HEK293 (cell line): ENCODE measurements around the gene LDB2.

Experiments
- CTCF ChIA-PET: fragments of 350-600 bp; formaldehyde crosslinking; extraction: SDS; loops from one replicate; lab custom pipeline; 2021; ENCODE audit warnings: antibody characterized with exemption; lab: Yijun Ruan, JAX
- POLR2A ChIA-PET: fragments of 300-600 bp; formaldehyde crosslinking; extraction: SDS; loops from one replicate; lab custom pipeline; 2020; ENCODE audit warnings: antibody characterized with exemption, inconsistent platforms; lab: Yijun Ruan, JAX
- H3K27ac ChIP-seq: fragments of 200-500 bp; sonication (Bioruptor generic); 2 replicates; pipeline ENCODE4 v1.5.1; 2014; ENCODE audit warnings: low read depth, low read length, control low read depth, inconsistent platforms; ENCODE audit errors: extremely low read depth
- H3K36me3 ChIP-seq, 2 experiments: fragments of 200-500 bp in 1 of 2; sonication (Bioruptor generic) in 1 of 2; 1 replicate in 1 of 2; 2 replicates in 1 of 2; pipeline ENCODE4 v1.5.1; 2014 to 2017; ENCODE audit warnings: inconsistent platforms in 2 of 2, low read length in 2 of 2; ENCODE audit not compliant: control insufficient read depth in 2 of 2, insufficient read depth in 1 of 2
- H3K4me1 ChIP-seq: fragments of 200-500 bp; sonication (Bioruptor generic); 2 replicates; pipeline ENCODE4 v1.5.1; 2014; ENCODE audit warnings: mild to moderate bottlenecking, low read length, inconsistent platforms; ENCODE audit not compliant: control insufficient read depth, insufficient read depth
- H3K4me3 ChIP-seq: 2 replicates; pipeline ENCODE4 v1.5.1; 2011; ENCODE audit warnings: low read depth, mild to moderate bottlenecking, control low read depth, low read length, moderate library complexity
- H3K9me3 ChIP-seq: fragments of 200-500 bp; sonication (Bioruptor generic); 2 replicates; pipeline ENCODE4 v1.5.1; 2014; ENCODE audit warnings: low read depth, low read length, inconsistent platforms; ENCODE audit not compliant: control insufficient read depth, insufficient read depth
- AEBP2 ChIP-seq: fragments of 450-650 bp; formaldehyde crosslinking; IDR thresholded peaks from 2 replicates; pipeline ENCODE4 v1.5.1; 2016; ENCODE audit warnings: missing biosample characterization, missing genetic modification characterization, borderline replicate concordance
- BCL11A ChIP-seq: fragments of 450-650 bp; formaldehyde crosslinking; IDR thresholded peaks from 2 replicates; pipeline ENCODE4 v1.5.1; 2016; ENCODE audit warnings: low read depth, missing biosample characterization, missing genetic modification characterization
- KLF7 ChIP-seq: fragments of 450-650 bp; formaldehyde crosslinking; IDR thresholded peaks from 2 replicates; pipeline ENCODE4 v1.5.1; 2016; ENCODE audit warnings: missing biosample characterization, missing genetic modification characterization, borderline replicate concordance
- KLF9 ChIP-seq: fragments of 450-650 bp; formaldehyde crosslinking; IDR thresholded peaks from 2 replicates; pipeline ENCODE4 v1.5.1; 2016; ENCODE audit warnings: missing biosample characterization, missing genetic modification characterization, low read depth
- MYNN ChIP-seq: fragments of 450-650 bp; formaldehyde crosslinking; IDR thresholded peaks from 2 replicates; pipeline ENCODE4 v1.5.1; 2016; ENCODE audit warnings: missing biosample characterization, missing genetic modification characterization, borderline replicate concordance
- WT1 ChIP-seq: fragments of 450-650 bp; formaldehyde crosslinking; IDR thresholded peaks from 2 replicates; pipeline ENCODE4 v1.5.1; 2016; ENCODE audit warnings: missing biosample characterization, missing genetic modification characterization
- ZBTB20 ChIP-seq: fragments of 450-650 bp; formaldehyde crosslinking; IDR thresholded peaks from 2 replicates; pipeline ENCODE4 v1.5.1; 2016; ENCODE audit warnings: missing biosample characterization, missing genetic modification characterization
- ZBTB8A ChIP-seq: fragments of 450-650 bp; formaldehyde crosslinking; IDR thresholded peaks from 2 replicates; pipeline ENCODE4 v1.5.1; 2016; ENCODE audit warnings: missing biosample characterization, missing genetic modification characterization
- ZFP41 ChIP-seq: fragments of 450-650 bp; formaldehyde crosslinking; IDR thresholded peaks from 2 replicates; pipeline ENCODE4 v1.5.1; 2016; ENCODE audit warnings: missing biosample characterization, missing genetic modification characterization, borderline replicate concordance
- ZNF114 ChIP-seq: fragments of 450-650 bp; formaldehyde crosslinking; IDR thresholded peaks from 2 replicates; pipeline ENCODE4 v1.5.0; 2017; ENCODE audit warnings: missing biosample characterization, missing genetic modification characterization
- ZNF132 ChIP-seq: fragments of 450-650 bp; formaldehyde crosslinking; IDR thresholded peaks from 2 replicates; pipeline ENCODE4 v1.5.1; 2017; ENCODE audit warnings: missing biosample characterization, missing genetic modification characterization, borderline replicate concordance
- ZNF146 ChIP-seq: fragments of 450-650 bp; formaldehyde crosslinking; IDR thresholded peaks from 2 replicates; pipeline ENCODE4 v1.5.1; 2016; ENCODE audit warnings: missing biosample characterization, missing genetic modification characterization
- ZNF148 ChIP-seq: fragments of 450-650 bp; formaldehyde crosslinking; IDR thresholded peaks from 2 replicates; pipeline ENCODE4 v1.5.0; 2017; ENCODE audit warnings: missing biosample characterization, missing genetic modification characterization, borderline replicate concordance
- ZNF16 ChIP-seq: fragments of 450-650 bp; formaldehyde crosslinking; IDR thresholded peaks from 2 replicates; pipeline ENCODE4 v1.5.1; 2016; ENCODE audit warnings: low read depth, missing biosample characterization, missing genetic modification characterization
- ZNF18 ChIP-seq: fragments of 450-650 bp; formaldehyde crosslinking; IDR thresholded peaks from 2 replicates; pipeline ENCODE4 v1.5.1; 2016; ENCODE audit warnings: missing biosample characterization, missing genetic modification characterization
- ZNF221 ChIP-seq: fragments of 450-650 bp; formaldehyde crosslinking; IDR thresholded peaks from 2 replicates; pipeline ENCODE4 v1.5.1; 2017; ENCODE audit warnings: missing biosample characterization, missing genetic modification characterization, borderline replicate concordance
- ZNF24 ChIP-seq: fragments of 450-650 bp; formaldehyde crosslinking; IDR thresholded peaks from 2 replicates; pipeline ENCODE4 v1.5.1; 2016; ENCODE audit warnings: missing biosample characterization, missing genetic modification characterization
- ZNF362 ChIP-seq: fragments of 450-650 bp; formaldehyde crosslinking; IDR thresholded peaks from 2 replicates; pipeline ENCODE4 v1.5.1; 2016; ENCODE audit warnings: missing biosample characterization, missing genetic modification characterization
- ZNF416 ChIP-seq: fragments of 450-650 bp; formaldehyde crosslinking; IDR thresholded peaks from 2 replicates; pipeline ENCODE4 v1.5.1; 2016; ENCODE audit warnings: missing biosample characterization, missing genetic modification characterization
- ZNF426 ChIP-seq: fragments of 450-650 bp; formaldehyde crosslinking; IDR thresholded peaks from 2 replicates; pipeline ENCODE4 v1.5.1; 2017; ENCODE audit warnings: missing biosample characterization, missing genetic modification characterization, mild to moderate bottlenecking, inconsistent platforms, moderate library complexity
- ZNF433 ChIP-seq: fragments of 450-650 bp; formaldehyde crosslinking; IDR thresholded peaks from 2 replicates; pipeline ENCODE4 v1.5.1; 2016; ENCODE audit warnings: missing biosample characterization, missing genetic modification characterization, low read depth
- ZNF473 ChIP-seq: fragments of 450-650 bp; formaldehyde crosslinking; IDR thresholded peaks from 2 replicates; pipeline ENCODE4 v1.5.1; 2017; ENCODE audit warnings: missing biosample characterization, missing genetic modification characterization
- ZNF529 ChIP-seq: fragments of 450-650 bp; formaldehyde crosslinking; IDR thresholded peaks from 2 replicates; pipeline ENCODE4 v1.5.1; 2017; ENCODE audit warnings: missing genetic modification characterization, missing biosample characterization; ENCODE audit not compliant: insufficient replicate concordance
- ZNF623 ChIP-seq: fragments of 450-650 bp; formaldehyde crosslinking; IDR thresholded peaks from 2 replicates; pipeline ENCODE4 v1.5.1; 2016; ENCODE audit warnings: missing biosample characterization, missing genetic modification characterization
- ZNF654 ChIP-seq: fragments of 450-650 bp; formaldehyde crosslinking; IDR thresholded peaks from 2 replicates; pipeline ENCODE4 v1.5.1; 2016; ENCODE audit warnings: low read depth, missing biosample characterization, missing genetic modification characterization
- ZNF707 ChIP-seq: fragments of 450-650 bp; formaldehyde crosslinking; IDR thresholded peaks from 2 replicates; pipeline ENCODE4 v1.5.1; 2016; ENCODE audit warnings: missing biosample characterization, missing genetic modification characterization
- ZNF747 ChIP-seq: fragments of 450-650 bp; formaldehyde crosslinking; IDR thresholded peaks from 2 replicates; pipeline ENCODE4 v1.5.1; 2016; ENCODE audit warnings: missing biosample characterization, missing genetic modification characterization
- ZNF837 ChIP-seq: fragments of 450-650 bp; formaldehyde crosslinking; IDR thresholded peaks from 2 replicates; pipeline ENCODE4 v1.5.1; 2016; ENCODE audit warnings: missing biosample characterization, missing genetic modification characterization
- ZSCAN5A ChIP-seq: fragments of 450-650 bp; formaldehyde crosslinking; IDR thresholded peaks from 2 replicates; pipeline ENCODE4 v1.5.1; 2016; ENCODE audit warnings: missing biosample characterization, missing genetic modification characterization

Gene LDB2

GRCh38 chr4:16717266-16717970 lies 181.0 kb downstream of the LDB2 start:
- no peaks in the 10 kb centered on the region for H3K9me3 ChIP-seq
- no peak for TF ChIP-seq ZNF473 (tag by site-specific recombination)
- no peak for TF ChIP-seq ZNF426 (tag by site-specific recombination)
- TF ChIP-seq ZBTB20 (tag by site-specific recombination), result no peak
- TF ChIP-seq ZNF132, result no peak
- TF ChIP-seq ZBTB8A (tag by site-specific recombination), result no peak
- no peak for TF ChIP-seq KLF7 (tag by site-specific recombination)
- no peak for TF ChIP-seq ZNF529
- TF ChIP-seq ZFP41, result no peak
- no peak for TF ChIP-seq ZNF146 (tag by site-specific recombination)
- no peak for TF ChIP-seq ZNF416 (tag by site-specific recombination)
- no peak for TF ChIP-seq ZNF707
- TF ChIP-seq ZNF18 (tag by site-specific recombination), result no peak
- TF ChIP-seq ZNF148, result no peak
- no peak for TF ChIP-seq ZNF623 (tag by site-specific recombination)
- no peak for TF ChIP-seq ZNF747 (tag by site-specific recombination)
- H3K36me3 ChIP-seq, result no peaks in the 10 kb centered on the region
- no peak overlapping the region for H3K4me3 ChIP-seq
- H3K4me1 ChIP-seq, result no peaks in the 10 kb centered on the region
- ChIA-PET CTCF (interaction anchor here (0.6 kb wide), 1 partner anchor 82 kb away, joined by 4 read pairs; no protein-coding TSS in a partner anchor), POLR2A (no interaction called here)
- no peak overlapping the region for H3K27ac ChIP-seq

GRCh38 chr4:16715482-16715881 lies 183.0 kb downstream of the LDB2 start:
- Histone ChIP-seq H3K4me3 (no peak overlapping the region), H3K9me3 (no peaks in the 10 kb centered on the region), H3K4me1 (no peaks in the 10 kb centered on the region), H3K36me3 (no peaks in the 10 kb centered on the region), H3K27ac (no peak overlapping the region)
- ChIA-PET CTCF (interaction anchor here (0.6 kb wide), 1 partner anchor 133 kb away, joined by 3 read pairs; no protein-coding TSS in a partner anchor), POLR2A (no interaction called here)
- no peak for TF ChIP-seq WT1 (tag by site-specific recombination)
- no peak for TF ChIP-seq ZNF114 (tag by site-specific recombination)
- no peak for TF ChIP-seq ZNF16 (tag by site-specific recombination)
- TF ChIP-seq ZSCAN5A (tag by site-specific recombination), result no peak
- TF ChIP-seq ZNF24 (tag by site-specific recombination), result no peak
- no peak for TF ChIP-seq AEBP2
- no peak for TF ChIP-seq ZNF654
- no peak for TF ChIP-seq BCL11A
- no peak for TF ChIP-seq MYNN (tag by site-specific recombination)
- no peak for TF ChIP-seq ZNF837 (tag by site-specific recombination)
- no peak for TF ChIP-seq ZNF362 (tag by site-specific recombination)
- no peak for TF ChIP-seq ZNF221 (tag by site-specific recombination)
- no peak for TF ChIP-seq ZNF433
- TF ChIP-seq KLF9, result no peak
